Ovary (tissue), 9 donors: ENCODE results near the gene MAP7D1. TPM values are rescaled to one million over a fixed set of nuclear protein-coding genes. Genes with fewer than 3 reads are reported as not detected.
A peak's percentile ranks its signal among the peaks of the same experiment; 100 is the strongest.

Experiments
- DNase-seq, 5 donors: peaks; one replicate each; pipeline ENCODE4 v3.0.0-alpha.2; 2019 to 2020
- H3K27ac ChIP-seq, 2 donors: fragments of 200-600 bp; one replicate each; pipeline versions ENCODE4 v1.5.1 to v1.8.0; 2019 to 2022
- H3K27me3 ChIP-seq: fragments of 200-600 bp; one replicate; pipeline ENCODE4 v1.8.0; 2022
- H3K36me3 ChIP-seq: fragments of 200-600 bp; sonication (generic); one replicate; pipeline ENCODE4 v1.5.1; 2019
- H3K4me1 ChIP-seq: one replicate; pipeline ENCODE4 v1.8.1; 2013; ENCODE audit warnings: mild to moderate bottlenecking, moderate library complexity; ENCODE audit not compliant: insufficient read depth
- H3K4me3 ChIP-seq: fragments of 200-600 bp; sonication (generic); one replicate; pipeline ENCODE4 v1.5.1; 2017
- H3K9me3 ChIP-seq, 2 donors: fragments of 200-600 bp in 1 of 2; sonication (generic) in 1 of 2; one replicate each; pipeline versions ENCODE4 v1.5.1 to v1.8.1; 2013 to 2019; ENCODE audit warnings: mild to moderate bottlenecking in 1 of 2, moderate library complexity in 1 of 2
- EP300 ChIP-seq: sonication (generic); formaldehyde crosslinking; IDR thresholded peaks from one replicate; pipeline ENCODE4 v1.6.1; 2017; ENCODE audit warnings: antibody characterized with exemption
- POLR2A ChIP-seq: fragments of 450-650 bp; IDR thresholded peaks from one replicate; pipeline ENCODE4 v1.6.1; 2017; ENCODE audit warnings: antibody characterized with exemption, mild to moderate bottlenecking, moderate library complexity
- WGBS, 3 donors: extraction: QIAGEN DNeasy Blood & Tissue Kit in 1 of 3; methylation state at CpG; one replicate each; pipeline versions ENCODE4 v1.1.5 to v1.1.7; 2013 to 2017; 5-methylcytosine and 5-hydroxymethylcytosine counted together
- intact Hi-C, 4 donors: fragments of 100-400 bp; cut with DNase I; formaldehyde crosslinking; loops; one replicate each; pipeline versions ENCODE4 v1.11.0 to v1.15.1; 2022 to 2023
- polyA plus RNA-seq, 2 donors: library from polyadenylated mRNA; stranded (reverse); fragments of 200-250 nt in 1 of 2; fragments of 350-450 nt in 1 of 2; fragmentation: Illumina TruSeq in 1 of 2; extraction: RNeasy Lipid Tissue Mini Kit (QIAGEN cat#74804) in 1 of 2; gene quantifications; one replicate each; pipeline ENCODE4 v1.2.3, GENCODE V29; 2013 to 2014
- total RNA-seq, 7 donors: library from RNA; depleted of rRNA in 2 of 7; stranded (reverse); fragments of >200 nt in 2 of 7; fragmentation: NEBNext Ultra II Directional in 3 of 7; extraction: Animal tissue kit (Norgen Biotek cat#: 25700) in 3 of 7; gene quantifications; one replicate each; pipeline versions ENCODE4 v1.1.0 to v1.2.4, GENCODE V29; 2016 to 2023
- TF ChIP-seq, protein P1 (sequence below), 3 donors: fragments of 450-650 bp in 2 of 3; fragments of 200-600 bp in 1 of 3; IDR thresholded peaks; one replicate each; pipeline versions ENCODE4 v1.5.1 to v1.8.0; 2016 to 2022; ENCODE audit warnings: antibody characterized with exemption in 3 of 3, mild to moderate bottlenecking in 1 of 3
- donor health status: DM: no; HTN: no; CAD: no; lungs with moderate emphysema.
- donor health status: DM: no; HTN: no; CAD: no.
- donor health status: Bipolar disorder and iron deficiency.
- donor health status: DM: yes; HTN: yes; CAD: no.
- donor health status: DM: no; HTN: no; CAD: no.
- donor health status: DM: yes; HTN: yes; CAD: no.

Gene MAP7D1
- total and polyA plus RNA-seq, 9 donors = 31.4 to 99.1 (median 64.1) TPM

DNA sequence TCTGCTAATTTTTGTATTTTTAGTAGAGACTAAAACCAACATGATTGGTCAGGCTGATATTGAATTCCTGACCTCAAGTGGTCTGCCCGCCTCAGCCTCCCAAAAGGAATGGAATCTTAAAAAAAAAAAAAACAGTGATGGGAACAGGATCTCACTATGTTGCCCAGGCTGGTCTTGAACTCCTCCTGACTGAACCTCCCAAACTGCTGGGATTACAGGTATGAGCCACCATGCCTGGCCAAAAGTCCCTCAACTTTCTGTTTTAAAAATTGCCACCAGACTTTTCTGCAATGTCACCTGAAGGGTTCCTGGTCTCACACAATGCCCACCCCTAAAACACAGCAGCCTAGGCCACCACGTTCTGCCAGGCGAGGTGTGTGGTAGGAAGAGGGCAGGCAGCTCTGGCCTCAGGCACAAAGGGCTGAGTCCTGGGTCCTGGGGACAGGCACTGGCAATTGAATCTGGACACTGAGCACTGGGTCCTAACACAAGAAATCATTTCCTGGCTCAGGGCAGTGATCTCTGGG is 47.1 kb downstream of the MAP7D1 start:
- H3K27me3 ChIP-seq = no peaks in the 10 kb centered on the region
- no peaks in the 10 kb centered on the region for H3K36me3 ChIP-seq
- 91 to 95% (median 94%) methylated on average over 3 of the region's 3 CpGs for WGBS, 3 donors
- no peak for DNase-seq
- H3K9me3 ChIP-seq = no peaks in the 10 kb centered on the region
- TF ChIP-seq EP300 = no peak
- H3K4me3 ChIP-seq = no peak overlapping the region
- peaks cover 17% of the 10 kb centered on the region for H3K4me1 ChIP-seq
- intact Hi-C loops = no loop called here
- peak overlapping the region in 1 of 2 donors; percentile 61 for H3K27ac ChIP-seq

DNA sequence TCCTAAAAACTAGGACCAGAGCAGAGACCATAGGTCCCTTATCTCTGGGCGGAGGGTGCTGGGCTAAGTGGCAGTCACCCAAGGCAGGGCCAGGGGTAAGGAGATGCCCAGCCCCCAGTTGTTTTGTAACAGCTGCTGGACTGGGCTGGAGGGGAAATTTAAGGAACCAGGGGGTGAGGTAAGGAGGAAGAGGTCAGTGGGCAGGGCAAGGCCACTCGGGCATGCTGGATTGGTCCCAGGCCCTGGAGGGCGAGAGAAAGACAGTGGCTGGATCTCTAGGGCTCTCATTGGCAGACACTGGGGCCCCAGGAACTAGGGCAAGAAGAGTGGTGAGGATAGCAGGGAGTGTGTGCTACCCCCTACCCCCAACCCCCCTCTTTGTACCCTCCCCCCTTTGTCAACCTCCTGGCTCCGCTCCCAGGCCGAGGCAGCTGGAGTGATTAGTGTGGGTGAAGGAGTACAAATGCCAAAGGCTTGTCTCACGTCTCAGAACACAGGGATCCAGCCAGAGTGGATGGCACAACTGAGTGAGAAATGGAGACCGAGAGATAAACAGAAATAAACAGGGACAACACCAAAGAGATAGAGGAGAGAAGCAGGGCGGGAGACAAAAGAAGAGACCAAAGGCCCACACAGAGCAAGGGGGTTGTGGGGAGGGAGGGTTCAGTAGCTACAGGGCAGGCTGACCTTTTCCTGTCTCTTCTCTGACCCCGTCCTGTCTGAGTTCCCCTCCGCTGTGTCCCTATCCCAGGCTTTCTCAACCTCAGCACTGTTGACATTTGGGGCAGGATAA is 47.8 kb downstream of the MAP7D1 start:
- Histone ChIP-seq H3K4me1 (peaks cover 17% of the 10 kb centered on the region), H3K36me3 (no peaks in the 10 kb centered on the region), H3K27ac (peak overlapping the region in 1 of 2 donors; percentile 61), H3K27me3 (no peaks in the 10 kb centered on the region), H3K4me3 (no peak overlapping the region), H3K9me3 (no peaks in the 10 kb centered on the region)
- no peak for TF ChIP-seq EP300
- TF ChIP-seq POLR2A = no peak
- TF ChIP-seq, protein P1, sequence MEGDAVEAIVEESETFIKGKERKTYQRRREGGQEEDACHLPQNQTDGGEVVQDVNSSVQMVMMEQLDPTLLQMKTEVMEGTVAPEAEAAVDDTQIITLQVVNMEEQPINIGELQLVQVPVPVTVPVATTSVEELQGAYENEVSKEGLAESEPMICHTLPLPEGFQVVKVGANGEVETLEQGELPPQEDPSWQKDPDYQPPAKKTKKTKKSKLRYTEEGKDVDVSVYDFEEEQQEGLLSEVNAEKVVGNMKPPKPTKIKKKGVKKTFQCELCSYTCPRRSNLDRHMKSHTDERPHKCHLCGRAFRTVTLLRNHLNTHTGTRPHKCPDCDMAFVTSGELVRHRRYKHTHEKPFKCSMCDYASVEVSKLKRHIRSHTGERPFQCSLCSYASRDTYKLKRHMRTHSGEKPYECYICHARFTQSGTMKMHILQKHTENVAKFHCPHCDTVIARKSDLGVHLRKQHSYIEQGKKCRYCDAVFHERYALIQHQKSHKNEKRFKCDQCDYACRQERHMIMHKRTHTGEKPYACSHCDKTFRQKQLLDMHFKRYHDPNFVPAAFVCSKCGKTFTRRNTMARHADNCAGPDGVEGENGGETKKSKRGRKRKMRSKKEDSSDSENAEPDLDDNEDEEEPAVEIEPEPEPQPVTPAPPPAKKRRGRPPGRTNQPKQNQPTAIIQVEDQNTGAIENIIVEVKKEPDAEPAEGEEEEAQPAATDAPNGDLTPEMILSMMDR (IDR thresholded peaks at IDR 0.05) = no peak
- WGBS, 3 donors = 30 to 39% (median 34%) methylated on average over 10 of the region's 10 CpGs
- DNase-seq = peak; percentile 29 to 63 (median 44)
- intact Hi-C loops = no loop called here

DNA sequence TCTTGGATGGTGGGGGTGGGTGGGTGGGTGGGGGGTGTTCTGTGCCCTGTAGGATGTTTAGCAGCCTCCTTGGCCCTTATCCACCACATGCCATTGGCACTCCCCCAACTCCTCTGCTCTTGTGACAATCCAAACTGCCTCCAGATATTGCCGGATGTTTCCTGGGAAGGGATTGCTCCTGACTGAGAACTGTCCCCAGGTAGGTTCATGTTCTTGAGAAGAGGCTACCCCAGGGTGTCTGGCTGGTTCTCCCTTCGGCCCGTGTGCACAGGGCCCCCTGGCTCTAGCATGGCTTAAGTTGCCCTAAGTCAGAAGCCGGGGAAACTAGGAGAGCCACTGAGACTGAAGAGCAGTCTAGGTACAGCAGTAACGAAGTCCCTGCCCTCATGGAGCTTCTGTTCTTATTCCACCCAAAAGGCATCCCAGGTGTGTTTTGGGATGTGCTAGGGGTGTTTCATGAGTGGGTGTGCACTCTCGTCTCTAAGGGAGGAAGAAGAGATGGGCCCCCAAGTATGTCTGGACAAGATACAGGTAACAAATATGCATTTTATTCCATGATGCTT is 48.5 kb downstream of the MAP7D1 start:
- intact Hi-C loops = no loop called here
- no peaks in the 10 kb centered on the region for H3K36me3 ChIP-seq
- H3K27ac ChIP-seq = peak overlapping the region in 1 of 2 donors; percentile 61
- peaks cover 17% of the 10 kb centered on the region for H3K4me1 ChIP-seq
- 66 to 79% (median 69%) methylated on average over 6 of the region's 6 CpGs for WGBS, 3 donors
- no peak overlapping the region for H3K4me3 ChIP-seq
- no peak for TF ChIP-seq POLR2A
- TF ChIP-seq, protein P1 (IDR thresholded peaks at IDR 0.05) = no peak
- no peak for TF ChIP-seq EP300
- peak; percentile 28 to 63 (median 52) for DNase-seq
- no peaks in the 10 kb centered on the region for H3K27me3 ChIP-seq
- H3K9me3 ChIP-seq = no peaks in the 10 kb centered on the region

DNA sequence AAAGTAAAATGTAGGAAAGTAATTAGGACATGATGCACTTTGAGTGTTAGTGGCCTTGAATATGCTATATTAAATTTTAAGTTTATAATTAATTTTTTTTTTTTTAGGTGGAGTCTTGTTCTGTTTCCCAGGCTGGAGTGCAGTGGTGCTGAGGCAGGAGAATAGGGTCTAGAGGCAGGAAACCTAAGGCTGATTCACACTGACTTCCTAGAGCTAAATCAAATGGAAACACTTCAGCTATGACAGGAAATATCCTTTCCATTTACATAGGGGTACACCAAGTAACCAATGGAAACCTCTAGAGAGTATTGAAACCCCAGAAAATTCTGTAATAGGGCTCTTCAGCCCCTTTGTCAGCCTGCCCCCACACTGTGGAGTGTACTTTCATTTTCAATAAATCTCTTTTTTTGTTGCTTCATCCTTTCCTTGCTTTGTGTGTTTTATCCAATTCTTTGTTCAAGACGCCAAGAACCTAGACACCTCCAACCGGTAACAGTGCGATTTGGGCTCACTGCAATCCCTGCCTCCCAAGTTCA is 50.4 kb downstream of the MAP7D1 start:
- no peak overlapping the region for H3K4me3 ChIP-seq
- intact Hi-C loops = no loop called here
- H3K27me3 ChIP-seq = no peaks in the 10 kb centered on the region
- no peaks in the 10 kb centered on the region for H3K36me3 ChIP-seq
- WGBS, 3 donors = 85 to 89% (median 89%) methylated on average over 3 of the region's 3 CpGs
- peaks cover 17% of the 10 kb centered on the region for H3K4me1 ChIP-seq
- no peak overlapping the region for H3K27ac ChIP-seq
- DNase-seq = no peak
- no peaks in the 10 kb centered on the region for H3K9me3 ChIP-seq
- TF ChIP-seq, protein P1 (IDR thresholded peaks at IDR 0.05) = no peak
- TF ChIP-seq POLR2A (no peak), EP300 (no peak)
